AG04449 (cell line): ENCODE measurements around the gene GLDN.

Experiments
- CTCF ChIA-PET: fragments of 350-600 bp; formaldehyde crosslinking; extraction: SDS; loops from one replicate; lab custom pipeline; 2021; ENCODE audit warnings: antibody characterized with exemption; lab: Yijun Ruan, JAX
- POLR2A ChIA-PET: fragments of 400-600, 350-600 bp; formaldehyde crosslinking; extraction: SDS; loops from one replicate; lab custom pipeline; 2020; ENCODE audit warnings: antibody characterized with exemption, inconsistent platforms; lab: Yijun Ruan, JAX
- DNase-seq: peaks from one replicate; pipeline ENCODE4 v3.0.0-alpha.2; 2010; ENCODE audit warnings: low read depth, low spot score
- H3K4me3 ChIP-seq: 2 replicates; pipeline ENCODE4 v1.5.1; 2011; ENCODE audit warnings: low read depth, mild to moderate bottlenecking, control low read depth, low read length
- TF ChIP-seq, protein P1 (sequence below): IDR thresholded peaks from one replicate; pipeline ENCODE4 v1.5.1; 2011; ENCODE audit warnings: mild to moderate bottlenecking, moderate library complexity, low read length, control low read depth, inconsistent platforms; ENCODE audit not compliant: insufficient read depth; ENCODE audit errors: missing control alignments

GLDN gene

DNA sequence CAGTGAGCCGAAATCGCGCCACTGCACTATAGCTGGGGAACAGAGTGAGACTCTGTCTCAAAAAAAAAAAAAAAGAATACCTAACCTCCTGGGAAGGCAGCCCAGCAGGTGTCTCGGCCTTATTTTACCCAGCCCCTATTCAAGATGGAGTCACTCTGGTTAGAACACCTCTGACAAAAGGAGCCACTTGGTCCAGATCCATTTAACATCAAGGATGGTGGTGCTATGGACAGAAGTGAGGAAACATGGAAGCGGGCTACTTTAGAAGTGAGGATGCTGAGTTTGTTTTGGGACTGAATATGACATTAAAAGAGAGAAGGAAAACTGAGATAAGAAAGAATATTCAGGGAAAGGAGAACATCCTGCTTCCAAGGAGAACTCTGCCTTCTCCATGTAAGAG is 14.7 kb downstream of the GLDN start:
- no peak overlapping the region for H3K4me3 ChIP-seq
- CTCF ChIA-PET = no interaction called here
- POLR2A ChIA-PET = no interaction called here
- TF ChIP-seq, protein P1, sequence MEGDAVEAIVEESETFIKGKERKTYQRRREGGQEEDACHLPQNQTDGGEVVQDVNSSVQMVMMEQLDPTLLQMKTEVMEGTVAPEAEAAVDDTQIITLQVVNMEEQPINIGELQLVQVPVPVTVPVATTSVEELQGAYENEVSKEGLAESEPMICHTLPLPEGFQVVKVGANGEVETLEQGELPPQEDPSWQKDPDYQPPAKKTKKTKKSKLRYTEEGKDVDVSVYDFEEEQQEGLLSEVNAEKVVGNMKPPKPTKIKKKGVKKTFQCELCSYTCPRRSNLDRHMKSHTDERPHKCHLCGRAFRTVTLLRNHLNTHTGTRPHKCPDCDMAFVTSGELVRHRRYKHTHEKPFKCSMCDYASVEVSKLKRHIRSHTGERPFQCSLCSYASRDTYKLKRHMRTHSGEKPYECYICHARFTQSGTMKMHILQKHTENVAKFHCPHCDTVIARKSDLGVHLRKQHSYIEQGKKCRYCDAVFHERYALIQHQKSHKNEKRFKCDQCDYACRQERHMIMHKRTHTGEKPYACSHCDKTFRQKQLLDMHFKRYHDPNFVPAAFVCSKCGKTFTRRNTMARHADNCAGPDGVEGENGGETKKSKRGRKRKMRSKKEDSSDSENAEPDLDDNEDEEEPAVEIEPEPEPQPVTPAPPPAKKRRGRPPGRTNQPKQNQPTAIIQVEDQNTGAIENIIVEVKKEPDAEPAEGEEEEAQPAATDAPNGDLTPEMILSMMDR = no peak
- no peak for DNase-seq

DNA sequence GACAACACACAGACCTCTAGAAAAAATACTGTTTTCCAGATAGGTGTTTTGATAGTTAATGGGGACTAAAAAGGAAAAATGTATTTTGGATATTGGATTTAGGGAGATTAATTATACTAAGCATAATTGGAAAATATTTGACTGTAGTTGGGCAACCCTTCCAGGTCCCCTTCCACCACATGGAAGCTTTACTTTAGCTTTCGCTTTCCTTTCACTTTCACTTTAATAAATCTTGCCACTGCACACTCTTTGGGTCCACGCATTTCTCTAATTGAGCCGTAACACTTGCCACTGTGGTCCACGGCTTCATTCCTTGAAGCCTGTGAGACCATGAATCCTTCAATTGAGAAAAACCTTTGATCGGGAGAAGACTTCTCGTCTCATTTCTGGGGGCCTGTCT is 15.5 kb downstream of the GLDN start:
- no peak overlapping the region for H3K4me3 ChIP-seq
- ChIA-PET CTCF (no interaction called here), POLR2A (no interaction called here)
- no peak for DNase-seq
- TF ChIP-seq, protein P1 = no peak

DNA sequence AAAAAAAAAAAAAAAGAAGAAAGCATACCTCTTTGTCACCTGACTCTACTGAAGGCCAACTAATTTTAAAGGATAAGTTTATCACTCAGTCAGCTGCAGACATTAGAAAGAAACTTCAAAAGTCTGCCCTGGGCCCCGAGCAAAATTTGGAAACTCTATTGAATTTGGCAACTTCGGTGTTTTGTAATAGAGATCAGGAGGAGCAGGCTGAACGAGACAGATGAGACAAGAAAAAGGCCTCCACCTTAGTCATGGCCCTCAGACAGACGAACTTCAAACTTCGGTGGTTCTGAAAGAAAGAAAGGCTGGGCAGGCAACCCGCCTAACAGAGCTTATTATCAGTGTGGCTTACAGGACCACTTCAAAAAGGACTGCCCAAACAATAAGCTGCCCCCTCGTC is 18.5 kb downstream of the GLDN start:
- POLR2A ChIA-PET = no interaction called here
- CTCF ChIA-PET = no interaction called here
- TF ChIP-seq, protein P1 = no peak
- H3K4me3 ChIP-seq = no peak overlapping the region
- DNase-seq = no peak

DNA sequence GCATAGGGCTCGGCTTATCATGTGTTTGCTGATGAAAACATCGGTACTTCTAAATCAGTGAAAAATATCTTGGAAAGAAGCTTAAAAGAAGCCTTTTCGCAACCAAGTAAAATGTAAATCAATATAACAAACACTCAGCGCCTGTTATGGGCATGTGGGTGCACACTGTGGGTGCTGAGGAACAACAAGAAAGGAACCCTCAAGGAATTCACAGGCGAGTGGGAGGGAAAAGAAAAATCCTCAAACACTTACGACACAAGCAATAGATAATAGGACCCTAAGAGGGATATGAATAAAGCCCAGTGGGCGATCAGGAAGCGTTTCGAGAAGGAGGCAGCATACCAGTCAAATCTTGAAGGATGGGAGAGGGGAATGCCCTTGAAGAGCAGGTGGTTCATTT is 21.9 kb downstream of the GLDN start:
- ChIA-PET CTCF (interaction anchor here (1.0 to 2.1 kb wide), 6 partner anchors 12 to 200 kb away, joined by 3 to 6 read pairs (median 4); no protein-coding TSS in a partner anchor), POLR2A (no interaction called here)
- no peak for DNase-seq
- no peak overlapping the region for H3K4me3 ChIP-seq
- TF ChIP-seq, protein P1 = no peak

- POLR2A ChIA-PET = no interaction called here
- DNase-seq = no peak
- CTCF ChIA-PET = interaction anchor here (1.3 to 8.6 kb wide), 2 partner anchors 13 to 16 kb away, joined by 3 to 70 read pairs; no protein-coding TSS in a partner anchor
- no peak overlapping the region for H3K4me3 ChIP-seq
- TF ChIP-seq, protein P1 = no peak
Measured at GRCh38 chr15:51365417-51365816, 24.0 kb downstream of the GLDN start.

- H3K4me3 ChIP-seq = no peak overlapping the region
- POLR2A ChIA-PET = no interaction called here
- DNase-seq = no peak
- CTCF ChIA-PET = interaction anchor here (8.6 kb wide), 1 partner anchor 15 kb away, joined by 70 read pairs; no protein-coding TSS in a partner anchor
- TF ChIP-seq, protein P1 = no peak
Measured at GRCh38 chr15:51366071-51366470, 24.6 kb downstream of the GLDN start.
